ENCODE measurements around the gene GALNT3.

GALNT3 gene

DNA sequence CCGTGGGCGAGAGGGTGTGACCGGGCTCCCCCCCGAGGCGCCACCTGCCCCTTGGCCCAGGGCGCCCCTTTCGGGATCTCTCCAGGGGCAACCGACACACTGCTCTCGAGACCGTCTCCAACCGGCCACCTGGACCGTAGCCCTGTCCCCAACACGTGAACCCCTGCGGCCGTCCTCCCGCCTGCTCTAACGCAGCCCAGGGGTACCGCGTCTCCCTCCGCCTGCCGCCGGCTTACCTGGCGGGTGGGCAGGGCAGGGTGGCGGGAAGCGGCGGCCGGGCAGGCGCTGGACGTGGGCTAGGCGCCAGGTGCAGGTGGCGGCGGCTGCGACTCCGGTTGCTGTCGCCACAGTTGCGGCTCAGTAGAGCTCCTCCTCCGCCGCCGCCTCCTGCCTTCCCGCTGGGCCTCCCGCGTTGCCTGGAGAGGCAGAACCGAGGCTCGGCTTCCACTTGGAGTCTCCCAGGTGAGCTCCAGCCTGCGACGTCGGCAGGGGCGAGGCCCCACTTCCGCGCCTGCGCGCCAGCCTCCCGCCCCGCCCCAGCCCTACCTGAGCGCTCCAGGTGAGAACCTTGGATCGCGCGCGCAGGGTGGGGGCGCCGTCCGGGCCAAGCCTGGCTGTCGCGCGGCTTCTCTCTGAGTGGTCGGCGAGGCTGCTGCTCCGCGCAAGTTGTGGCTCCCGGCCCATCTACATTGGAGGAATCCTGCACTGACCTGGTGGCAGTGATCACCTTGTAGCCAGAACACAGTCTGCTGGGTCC lies at the start of gene GALNT3:
GALNT3 (minus strand) TSS at position 469 of the 757 bp plus-strand sequence. CDS start 23,547 bp downstream, outside the sequence.
- DNase-seq, result no peak

DNA sequence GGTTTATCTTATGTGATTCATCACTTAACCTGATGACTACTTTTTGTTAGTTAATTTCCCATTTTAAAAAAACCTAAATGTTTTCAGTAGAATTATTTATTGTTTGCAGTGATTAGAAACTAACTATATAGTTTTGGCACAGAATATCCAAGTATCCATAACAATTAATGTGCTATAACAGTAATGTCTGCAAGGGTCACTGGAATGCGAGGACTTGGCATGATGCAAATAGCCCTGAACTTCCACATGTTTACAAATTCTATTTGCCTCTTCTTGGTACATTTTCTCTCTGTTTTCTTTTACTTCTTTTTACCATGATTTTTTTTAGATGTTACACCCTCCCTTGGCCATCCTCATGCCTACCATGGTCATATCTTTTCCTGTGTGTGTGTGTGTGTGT lies 49.3 kb upstream of the GALNT3 start:
- DNase-seq, result no peak

DNA sequence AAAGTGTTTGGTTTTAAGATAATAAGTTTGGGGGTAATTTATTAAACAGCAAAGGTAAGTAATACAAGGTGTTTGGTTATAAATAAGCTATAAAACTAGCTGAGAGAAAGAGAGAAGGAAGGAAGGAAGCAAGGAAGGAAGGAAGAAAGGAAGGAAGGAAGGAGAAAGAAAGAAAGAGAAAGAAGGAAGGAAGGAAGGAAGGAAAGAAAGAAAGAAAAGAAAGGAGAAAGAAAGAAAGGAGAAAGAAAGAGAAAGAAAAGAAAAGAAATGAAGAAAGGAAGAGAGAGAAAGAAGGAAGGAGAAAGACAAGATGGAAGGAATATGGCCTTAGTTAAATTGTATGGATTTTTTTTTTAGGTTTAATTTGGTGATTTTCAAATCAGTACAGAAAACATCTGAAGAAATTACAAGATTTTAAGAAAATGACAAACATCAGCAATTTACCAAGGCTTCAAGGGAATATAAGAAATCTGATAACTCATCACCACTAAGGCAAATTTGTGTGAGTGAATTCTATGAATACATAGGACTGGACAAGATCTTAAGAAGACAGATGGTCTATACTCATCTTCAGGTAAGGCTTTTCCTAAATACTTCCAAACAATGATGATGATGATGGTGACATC lies 46.4 kb upstream of the GALNT3 start:
- no peak for DNase-seq

DNA sequence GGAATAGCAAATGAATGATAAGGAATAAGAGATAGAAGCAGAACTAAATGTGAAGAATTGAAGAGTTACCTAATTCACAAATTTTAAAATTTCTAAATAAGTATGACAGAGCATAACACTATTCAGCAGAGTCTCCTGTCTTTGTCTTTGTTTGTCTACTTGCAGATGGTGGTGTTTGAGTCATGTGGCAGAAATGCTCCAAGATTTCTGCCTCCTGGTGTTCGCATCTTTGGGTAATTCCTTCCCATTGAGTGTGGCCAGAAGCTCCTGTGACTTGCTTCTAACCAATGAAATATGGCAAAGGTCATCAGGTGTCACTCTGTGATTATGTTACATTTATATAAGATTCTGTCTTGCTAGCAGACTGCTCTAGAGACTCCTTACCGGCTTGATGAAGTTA lies 45.6 kb upstream of the GALNT3 start:
- DNase-seq, result no peak

DNA sequence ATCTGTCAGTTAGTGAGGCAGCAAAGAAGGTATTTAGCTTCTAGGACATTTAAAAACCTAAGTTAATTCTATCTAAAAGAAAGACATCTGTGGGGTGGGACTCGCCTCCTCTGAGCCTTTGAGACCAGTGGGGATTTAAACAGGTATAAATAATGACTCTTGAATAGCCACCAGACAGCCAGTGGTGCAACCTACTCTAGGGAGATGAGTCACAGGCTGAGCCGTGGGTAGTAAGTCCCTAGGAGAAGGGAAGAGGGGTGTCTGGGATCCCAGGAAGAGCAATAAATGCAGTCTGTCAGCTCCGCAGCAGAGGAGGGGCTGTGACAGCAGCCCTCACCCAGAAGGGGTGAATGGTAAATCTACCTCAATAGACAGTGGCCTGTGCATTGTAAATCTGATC lies 43.1 kb upstream of the GALNT3 start:
- no peak for DNase-seq

DNA sequence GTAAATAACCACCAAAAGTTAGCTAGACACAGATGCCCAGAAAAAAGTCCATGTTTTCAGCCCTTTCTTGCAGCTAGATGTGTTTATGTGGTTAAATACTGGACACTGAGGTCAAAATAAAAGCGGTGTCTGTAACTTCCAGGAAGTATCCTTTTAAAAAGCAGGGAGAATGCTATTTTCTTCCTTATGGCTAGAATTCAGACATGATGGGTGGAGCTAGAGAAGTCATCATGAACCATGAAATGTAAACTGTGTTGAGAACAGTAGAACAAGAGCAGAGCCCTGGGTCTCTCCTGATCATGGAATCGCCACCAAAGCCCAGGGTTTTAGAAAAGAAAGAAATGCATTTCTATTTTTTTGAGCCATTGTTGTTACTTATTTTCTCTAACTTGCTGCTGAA lies 41.3 kb upstream of the GALNT3 start:
- DNase-seq, result no peak

DNA sequence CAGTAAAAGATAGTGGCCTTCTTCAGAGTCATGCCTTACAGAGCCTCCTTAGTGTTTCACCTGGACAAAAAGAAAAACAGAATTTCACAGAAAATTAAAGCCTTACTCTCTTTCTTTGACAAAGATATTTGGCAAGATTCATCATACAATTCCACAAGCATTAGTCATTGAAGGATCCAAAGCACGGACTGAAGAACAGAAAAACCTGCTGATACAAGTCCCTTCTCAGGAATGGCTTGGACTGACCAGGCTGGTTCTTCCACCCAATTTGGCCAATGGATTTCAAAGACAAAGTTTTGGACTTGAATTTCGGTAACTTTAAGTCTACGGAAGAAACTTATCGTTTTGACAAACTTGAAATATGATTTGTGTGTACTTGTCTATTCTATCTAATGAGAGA lies 39.1 kb upstream of the GALNT3 start:
- no peak for DNase-seq

DNA sequence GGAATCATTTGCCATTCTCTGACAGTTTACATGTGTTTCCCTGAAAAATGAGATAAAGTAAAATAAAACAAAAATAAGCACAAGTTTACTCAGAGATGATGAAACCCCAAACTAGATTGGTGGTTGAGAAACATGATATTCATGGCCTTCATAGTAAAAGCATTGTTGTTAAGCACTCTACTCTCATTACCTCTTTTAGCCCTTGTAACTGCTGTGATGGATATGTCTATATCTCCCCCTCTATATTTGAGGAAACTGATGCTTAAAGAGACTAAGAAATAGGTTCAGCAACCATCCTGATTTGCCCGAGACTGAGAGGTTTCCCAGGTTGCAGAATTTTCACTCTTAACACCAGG lies 33.9 kb upstream of the GALNT3 start:
- DNase-seq, result no peak

DNA sequence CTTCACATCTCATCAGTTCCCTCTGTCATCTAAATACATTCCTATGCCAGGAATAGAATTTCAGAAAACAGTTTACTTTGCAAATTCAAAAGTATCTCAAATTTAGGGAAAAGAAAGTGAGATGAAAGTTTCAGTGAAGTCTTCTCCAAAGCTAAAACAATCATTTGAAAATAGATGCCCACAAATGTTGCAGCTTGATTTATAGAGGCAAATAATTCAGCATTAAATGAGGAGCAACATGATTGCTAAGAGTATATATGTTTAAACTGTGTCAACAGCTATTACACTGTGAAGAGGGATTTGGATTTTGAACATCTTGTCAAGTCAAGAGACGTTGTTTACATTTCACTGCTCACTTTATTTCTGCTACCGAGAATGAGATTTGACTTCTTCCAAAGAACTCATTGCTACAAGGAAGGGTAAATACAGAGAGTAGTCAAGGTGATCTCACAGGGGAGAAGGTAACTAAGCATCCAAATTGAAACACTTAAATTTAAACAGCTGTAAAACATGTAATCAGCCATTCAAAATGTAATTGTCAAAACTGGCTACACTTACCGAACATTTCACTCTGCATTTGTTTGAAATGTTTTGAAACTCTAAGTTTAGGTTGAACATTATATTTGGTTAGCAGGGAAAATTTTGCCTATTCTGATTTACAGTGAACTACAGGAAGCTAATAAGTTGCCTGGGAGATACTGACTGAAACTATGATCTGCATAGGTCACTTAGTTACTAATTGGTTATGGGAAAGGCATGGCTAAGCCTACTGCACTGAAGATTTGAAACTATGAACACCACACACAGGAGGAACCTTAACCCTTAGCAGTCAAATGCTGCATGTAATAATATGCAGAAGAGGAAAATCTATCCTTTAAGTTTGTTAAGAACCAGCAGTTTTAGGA lies 33.2 kb upstream of the GALNT3 start:
- no peak for DNase-seq

DNA sequence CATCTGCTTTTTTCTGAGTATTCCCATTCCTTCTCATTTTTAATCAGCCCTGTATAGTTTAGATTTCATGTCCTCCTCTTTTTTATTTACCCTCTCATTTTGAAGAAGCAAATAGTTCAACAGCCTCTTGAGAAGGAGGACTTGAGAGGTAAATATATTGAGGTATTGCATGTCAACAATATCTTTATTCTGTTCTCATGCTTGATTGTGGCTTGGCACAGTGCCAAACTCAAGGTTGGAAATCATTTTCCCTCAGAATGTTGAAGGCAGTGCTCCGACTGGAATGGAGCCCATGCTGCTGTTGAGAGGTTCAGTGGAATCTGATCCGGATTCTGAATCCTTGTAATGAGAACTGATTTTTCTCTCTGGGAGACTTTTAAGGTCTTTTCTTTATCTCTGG lies 31.0 kb upstream of the GALNT3 start:
- DNase-seq, result no peak

DNA sequence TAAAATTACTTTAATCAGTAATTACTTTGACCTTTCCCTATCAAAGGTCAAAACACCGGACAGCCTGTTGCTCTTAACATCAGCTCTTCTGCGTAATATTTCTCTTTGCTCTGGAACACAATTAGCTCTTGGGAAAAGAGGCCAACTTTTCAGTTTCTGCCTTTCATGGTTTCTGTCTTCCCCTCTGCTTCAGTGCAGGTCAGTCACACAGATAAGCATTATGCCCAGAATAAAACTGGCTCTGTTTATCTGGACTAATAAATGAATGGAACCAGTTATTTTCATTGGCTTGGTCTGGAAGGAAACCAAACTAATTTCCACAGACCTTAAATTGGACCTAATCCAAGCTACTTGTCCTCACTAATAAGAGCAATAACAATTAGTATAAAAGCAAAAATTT lies 26.2 kb upstream of the GALNT3 start:
- no peak for DNase-seq

DNA sequence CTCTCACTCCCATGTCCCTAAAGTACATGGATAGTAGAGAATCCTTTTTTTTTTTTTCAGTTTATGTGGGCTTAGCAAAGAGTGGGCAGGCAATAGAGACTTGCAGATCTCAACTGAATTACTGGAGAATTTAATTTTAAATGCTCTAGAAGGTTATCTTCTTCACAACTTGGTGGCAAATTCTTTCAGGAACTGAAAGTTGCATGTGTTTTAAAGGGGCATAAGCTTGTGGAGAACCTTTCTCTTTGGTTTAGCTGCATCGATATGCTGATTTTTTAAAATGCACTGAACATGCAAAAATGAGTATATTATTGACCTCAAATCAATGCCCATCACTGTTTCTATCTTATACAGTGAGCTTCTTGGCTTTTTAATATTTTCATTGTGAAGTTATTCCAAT lies 24.9 kb upstream of the GALNT3 start:
- no peak for DNase-seq

DNA sequence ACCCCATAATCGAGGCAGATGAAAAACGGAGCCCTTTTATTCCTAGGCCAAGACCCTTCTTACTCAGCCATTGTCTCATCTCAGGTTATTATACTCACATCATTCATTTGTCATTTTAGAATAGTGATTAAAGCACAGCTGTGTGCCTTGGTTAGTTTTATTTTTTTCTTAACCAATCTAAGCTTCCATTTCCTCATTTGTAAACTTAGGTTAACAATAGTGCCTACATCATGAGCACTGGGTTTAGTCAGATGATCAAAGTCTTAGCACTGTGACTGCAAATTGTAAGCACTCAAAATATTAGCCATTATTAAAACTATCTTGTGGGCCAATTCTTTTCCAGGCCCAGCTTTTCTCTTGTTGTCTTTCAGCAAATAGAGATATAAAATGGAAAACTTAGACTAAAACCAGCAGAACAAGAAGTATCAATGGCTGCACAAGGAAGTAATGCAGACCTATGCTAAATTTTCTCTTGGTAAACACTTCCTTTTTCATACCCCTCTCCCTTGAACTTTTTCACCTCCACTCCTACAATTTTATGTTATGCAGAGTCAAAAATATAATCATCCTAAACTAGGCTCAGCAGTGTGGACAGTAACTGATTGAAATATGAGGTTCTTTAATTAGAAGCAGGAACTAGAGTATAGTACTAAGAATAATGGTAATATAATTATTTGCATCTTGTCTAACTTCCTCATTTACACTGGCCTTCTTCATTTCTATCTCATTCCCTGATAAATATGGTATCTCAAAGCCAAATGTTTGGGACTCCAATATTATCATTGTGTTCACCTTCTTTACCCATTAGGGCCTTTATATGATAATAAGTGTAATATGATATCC lies 21.5 kb upstream of the GALNT3 start:
- DNase-seq, result no peak

DNA sequence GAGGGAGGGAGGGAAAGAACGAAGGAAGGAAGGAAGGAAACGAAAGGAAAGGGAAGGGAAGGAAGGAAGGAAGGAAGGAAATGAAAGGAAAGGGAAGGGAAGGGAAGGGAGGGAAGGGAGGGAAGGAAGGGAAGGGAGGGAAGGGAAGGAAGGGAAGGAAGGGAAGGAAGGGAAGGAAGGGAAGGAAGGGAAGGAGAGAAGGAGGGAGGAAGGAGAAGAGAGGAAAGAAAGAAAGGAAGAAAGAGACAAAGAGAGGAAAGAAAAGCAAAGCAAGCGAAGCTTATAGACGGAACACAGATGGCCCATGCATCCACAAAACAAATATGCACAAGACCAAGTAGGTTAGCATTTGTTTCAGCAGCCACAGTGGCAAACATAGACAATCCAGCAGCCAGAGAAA lies 20.4 kb upstream of the GALNT3 start:
- no peak for DNase-seq

DNA sequence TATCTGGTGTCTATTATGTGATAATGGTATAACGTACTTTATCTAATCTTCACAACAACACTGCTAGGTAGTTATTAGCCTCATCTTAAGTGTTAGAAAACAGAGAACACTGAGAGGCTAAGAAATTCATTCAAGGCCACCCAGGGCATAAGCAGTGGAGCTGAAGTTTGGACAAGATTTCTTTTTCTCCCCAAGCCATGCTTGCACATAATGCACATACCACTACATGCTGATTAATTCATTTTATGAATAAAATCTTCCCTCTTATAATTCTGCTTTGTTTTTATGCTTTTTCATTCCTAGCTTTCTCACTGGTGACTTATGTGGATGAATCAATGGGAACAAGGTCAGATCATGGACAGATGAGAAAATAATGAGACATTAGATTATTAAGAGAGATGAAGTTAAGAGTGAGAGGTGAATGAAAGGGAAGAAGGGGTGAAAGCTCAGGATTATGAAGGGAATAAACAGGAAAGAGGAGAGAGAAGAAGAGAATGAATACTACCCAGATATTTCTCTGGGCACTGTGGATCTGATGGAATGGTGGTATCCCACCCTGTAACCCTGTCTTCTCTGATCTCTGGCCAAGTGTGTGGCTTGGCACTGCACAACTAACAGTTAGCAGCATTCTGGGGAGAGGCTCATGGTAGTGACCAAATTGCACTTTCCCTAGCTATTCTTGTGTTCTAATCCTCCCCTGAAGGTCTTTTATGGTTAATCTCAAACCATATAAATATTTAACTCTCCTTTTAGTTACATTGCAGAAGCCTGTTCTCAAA lies 17.7 kb upstream of the GALNT3 start:
- no peak for DNase-seq

DNA sequence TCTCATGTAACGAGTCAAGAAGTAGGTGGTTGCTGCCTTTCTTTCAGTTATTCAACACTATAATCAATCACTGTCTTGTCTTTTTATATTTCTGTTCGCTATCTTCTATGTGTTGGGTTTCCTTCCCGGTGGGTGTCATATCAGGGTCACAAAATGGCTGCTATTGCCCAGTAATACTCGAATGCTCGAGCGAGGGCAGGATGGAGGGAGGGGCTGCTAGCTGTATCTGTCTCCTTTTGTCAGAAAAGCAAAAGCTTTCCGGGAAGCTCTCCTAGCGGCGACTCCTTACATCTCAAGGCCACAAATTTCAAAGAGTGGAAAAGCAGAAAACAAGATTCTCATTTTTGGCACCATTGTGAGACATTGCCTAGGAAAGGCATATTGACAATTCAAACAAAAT lies 16.4 kb upstream of the GALNT3 start:
- DNase-seq, result no peak

DNA sequence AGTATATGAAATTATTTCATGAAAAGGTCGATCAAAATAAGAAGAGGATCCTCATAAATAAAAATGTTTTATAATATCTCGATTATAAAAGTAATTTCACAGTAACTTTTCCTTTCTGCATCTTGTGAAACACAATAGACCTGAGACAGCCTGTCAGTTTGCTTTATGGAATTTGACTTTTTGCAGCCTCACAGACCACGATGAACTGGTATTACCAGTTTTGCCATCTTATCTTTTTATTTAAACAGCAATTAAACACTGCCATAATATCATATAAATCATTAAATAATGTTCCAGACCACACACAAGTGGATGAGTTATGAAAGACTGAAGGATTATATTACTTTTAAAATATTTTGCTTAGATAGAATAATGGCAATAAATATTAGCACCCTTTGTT lies 10.7 kb upstream of the GALNT3 start:
- DNase-seq, result no peak

DNA sequence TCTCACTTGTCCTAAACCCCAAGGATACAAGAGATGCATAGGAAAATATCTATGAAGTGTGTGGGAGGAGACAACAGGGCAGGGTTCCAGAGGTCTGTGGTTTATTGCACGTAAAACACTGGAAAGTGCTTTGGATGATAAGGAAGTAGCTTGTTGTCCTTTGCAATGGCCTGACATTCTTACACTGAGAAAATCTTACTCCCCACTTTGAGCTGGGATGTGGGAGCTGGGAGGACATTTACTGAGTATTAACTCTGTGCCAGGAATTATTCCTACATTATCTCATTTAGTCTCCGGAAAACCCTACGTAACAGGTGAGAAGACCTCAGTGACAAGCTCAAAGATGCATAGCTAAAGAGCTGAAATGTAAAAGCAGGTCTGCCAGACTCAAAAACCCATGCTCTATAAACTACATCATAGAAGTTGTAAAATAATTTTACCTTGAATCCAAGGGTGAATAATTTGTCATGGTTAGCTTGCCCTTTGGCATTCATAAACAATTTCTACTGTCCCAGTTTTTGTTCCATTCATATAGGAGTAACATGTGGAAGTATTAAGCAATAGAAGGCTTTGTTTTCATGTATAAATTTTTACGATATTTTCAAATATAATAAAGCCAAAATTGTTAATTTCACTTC lies 9.2 kb upstream of the GALNT3 start:
- no peak for DNase-seq

DNA sequence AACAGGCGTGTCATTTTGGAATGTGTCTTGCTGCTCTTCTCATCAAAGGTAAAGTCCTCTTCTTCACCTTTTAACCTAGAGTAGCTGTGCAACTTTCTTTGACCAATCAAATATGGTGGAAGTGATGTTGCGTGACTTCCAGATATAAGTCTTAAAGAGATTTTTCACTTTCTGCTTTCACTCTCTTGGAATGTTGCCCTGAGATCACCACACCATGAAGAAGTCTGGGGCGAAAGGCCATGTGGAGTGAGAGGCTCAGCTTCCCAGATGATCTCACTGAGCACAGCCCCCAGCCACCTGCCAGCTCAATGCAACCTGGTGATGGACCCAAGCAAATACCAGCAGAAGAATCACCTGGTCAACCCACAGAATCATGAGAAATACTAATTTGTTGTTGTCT lies 7.1 kb upstream of the GALNT3 start:
- no peak for DNase-seq

DNA sequence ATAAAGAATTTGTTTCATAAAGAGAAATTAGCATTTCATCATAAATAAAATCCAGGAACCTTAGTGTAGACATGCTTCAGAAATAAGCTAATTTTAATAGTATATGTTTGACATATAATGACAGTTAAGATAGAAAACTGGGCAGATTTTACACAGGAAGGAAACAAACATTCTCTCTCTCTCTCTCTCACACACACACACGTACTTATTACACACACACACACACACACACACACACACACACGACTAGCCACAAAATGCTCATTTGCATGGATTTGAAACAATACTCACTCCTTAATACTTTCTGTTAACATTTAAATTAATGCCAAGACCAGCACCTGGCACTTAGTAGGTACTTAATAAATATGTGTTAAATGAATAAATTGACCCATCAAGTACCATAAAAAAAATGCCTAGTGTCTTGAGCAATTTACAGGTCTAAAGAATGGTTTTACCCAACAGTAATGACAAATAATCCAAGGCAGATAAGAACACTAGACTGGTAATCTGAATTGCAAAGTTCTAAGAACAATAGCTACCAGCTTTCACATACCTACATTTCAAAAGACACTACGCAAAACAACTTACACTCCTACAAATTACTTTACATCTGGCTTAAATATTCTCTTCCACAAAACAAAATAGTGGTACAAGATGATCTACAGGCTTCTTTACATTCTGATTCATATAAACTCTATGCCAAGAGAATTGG lies 2.9 kb upstream of the GALNT3 start:
- no peak for DNase-seq

DNA sequence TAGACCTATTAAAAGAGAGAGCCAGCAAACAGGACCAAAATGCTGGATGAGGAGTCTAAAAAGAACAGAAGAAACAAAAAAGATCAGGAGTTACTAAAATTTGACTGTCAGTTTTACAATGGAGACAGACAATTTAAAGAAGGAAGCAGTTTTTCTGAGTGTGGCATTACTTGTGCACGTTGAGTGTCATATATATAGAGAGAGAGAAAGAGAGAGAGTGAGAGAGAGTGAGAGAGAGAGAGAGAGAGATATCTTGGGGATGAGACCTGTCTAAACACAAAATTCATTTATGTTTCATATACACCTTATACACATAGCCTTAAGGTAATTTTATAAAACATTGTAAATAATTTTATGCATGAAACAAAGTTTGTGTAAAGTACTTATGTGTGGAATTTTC lies 2.1 kb upstream of the GALNT3 start:
- DNase-seq, result no peak

All from activated CD4-positive, alpha-beta T cell treated with anti-CD3 and anti-CD28 coated beads for 1 hour (primary cell).